Ovary (tissue), 3 donors: ENCODE measurements around the gene FABP7.

Source experiments
- EP300 ChIP-seq: sonication (generic); formaldehyde crosslinking; IDR thresholded peaks from one replicate; pipeline ENCODE4 v1.6.1; 2017; ENCODE audit warnings: antibody characterized with exemption
- POLR2A ChIP-seq: fragments of 450-650 bp; IDR thresholded peaks from one replicate; pipeline ENCODE4 v1.6.1; 2017; ENCODE audit warnings: antibody characterized with exemption, mild to moderate bottlenecking, moderate library complexity
- TF ChIP-seq, protein P1 (sequence below), 3 donors: fragments of 450-650 bp in 2 of 3; fragments of 200-600 bp in 1 of 3; IDR thresholded peaks; one replicate each; pipeline versions ENCODE4 v1.5.1 to v1.8.0; 2016 to 2022; ENCODE audit warnings: antibody characterized with exemption in 3 of 3, mild to moderate bottlenecking in 1 of 3
- donor health status: DM: no; HTN: no; CAD: no.

DNA sequence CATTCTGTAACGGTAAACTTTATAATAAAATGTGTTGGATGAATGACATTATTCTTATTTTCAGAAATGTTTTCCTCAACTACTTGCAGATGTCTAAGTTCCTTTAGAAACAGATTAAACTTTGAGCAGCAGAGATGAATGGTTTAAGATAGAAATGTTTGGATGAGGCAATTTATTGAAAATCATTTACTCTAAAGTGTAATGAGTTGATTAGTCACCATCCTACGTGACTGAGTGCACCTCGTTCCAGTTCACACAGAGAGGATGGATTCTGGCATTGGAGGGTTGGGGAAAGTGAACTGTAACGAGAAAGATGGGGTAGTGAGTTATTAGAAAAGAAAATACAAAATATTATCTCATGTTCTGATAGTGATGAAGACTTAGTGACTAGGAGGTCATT, 38.2 kb downstream of the FABP7 start:
- TF ChIP-seq, protein P1, sequence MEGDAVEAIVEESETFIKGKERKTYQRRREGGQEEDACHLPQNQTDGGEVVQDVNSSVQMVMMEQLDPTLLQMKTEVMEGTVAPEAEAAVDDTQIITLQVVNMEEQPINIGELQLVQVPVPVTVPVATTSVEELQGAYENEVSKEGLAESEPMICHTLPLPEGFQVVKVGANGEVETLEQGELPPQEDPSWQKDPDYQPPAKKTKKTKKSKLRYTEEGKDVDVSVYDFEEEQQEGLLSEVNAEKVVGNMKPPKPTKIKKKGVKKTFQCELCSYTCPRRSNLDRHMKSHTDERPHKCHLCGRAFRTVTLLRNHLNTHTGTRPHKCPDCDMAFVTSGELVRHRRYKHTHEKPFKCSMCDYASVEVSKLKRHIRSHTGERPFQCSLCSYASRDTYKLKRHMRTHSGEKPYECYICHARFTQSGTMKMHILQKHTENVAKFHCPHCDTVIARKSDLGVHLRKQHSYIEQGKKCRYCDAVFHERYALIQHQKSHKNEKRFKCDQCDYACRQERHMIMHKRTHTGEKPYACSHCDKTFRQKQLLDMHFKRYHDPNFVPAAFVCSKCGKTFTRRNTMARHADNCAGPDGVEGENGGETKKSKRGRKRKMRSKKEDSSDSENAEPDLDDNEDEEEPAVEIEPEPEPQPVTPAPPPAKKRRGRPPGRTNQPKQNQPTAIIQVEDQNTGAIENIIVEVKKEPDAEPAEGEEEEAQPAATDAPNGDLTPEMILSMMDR (IDR thresholded peaks at IDR 0.05), result no peak
- TF ChIP-seq POLR2A (no peak), EP300 (no peak)
